GM21381 (cell line): ENCODE results near the gene IRAK2.
"Not testable (repeated sequence)": the region's sequence is repeated elsewhere in the genome, so short reads cannot be mapped to it uniquely, and the experiment has no call there.

Source experiments
- ATAC-seq: cut with Tn5 transposase; IDR thresholded peaks from one replicate; pipeline ENCODE4 v1.9.1; 2021; ENCODE audit warnings: mild to moderate bottlenecking, moderate library complexity; ENCODE audit not compliant: unreplicated experiment

Gene IRAK2

GRCh38 chr3:10160346-10160745 lies 4.4 kb upstream of the IRAK2 start:
- no peak for ATAC-seq

- no peak for ATAC-seq
These were observed 3.8 kb upstream of the IRAK2 start for GRCh38 chr3:10160925-10161324.

- ATAC-seq = no peak
These were observed 2.5 kb upstream of the IRAK2 start for GRCh38 chr3:10162185-10162584.

GRCh38 chr3:10164201-10164545 lies 546 bp upstream of the IRAK2 start:
- ATAC-seq = not testable (repeated sequence)

- ATAC-seq = no peak
These were observed 1.5 kb downstream of the IRAK2 start for GRCh38 chr3:10166213-10166604.

- ATAC-seq = no peak
These were observed 4.3 kb downstream of the IRAK2 start for GRCh38 chr3:10169000-10169496.

GRCh38 chr3:10170915-10171478 lies 6.3 kb downstream of the IRAK2 start:
- no peak for ATAC-seq

GRCh38 chr3:10173095-10173925 lies 8.6 kb downstream of the IRAK2 start:
- no peak for ATAC-seq

- no peak for ATAC-seq
These were observed 9.3 kb downstream of the IRAK2 start for GRCh38 chr3:10173926-10174435.

- ATAC-seq = not testable (repeated sequence)
These were observed 10.6 kb downstream of the IRAK2 start for GRCh38 chr3:10175334-10175733.

- not testable (repeated sequence) for ATAC-seq
These were observed 11.4 kb downstream of the IRAK2 start for GRCh38 chr3:10176150-10176549.

GRCh38 chr3:10177737-10178136 lies 13.0 kb downstream of the IRAK2 start:
- no peak for ATAC-seq

GRCh38 chr3:10178892-10179291 lies 14.2 kb downstream of the IRAK2 start:
- no peak for ATAC-seq

- no peak for ATAC-seq
These were observed 15.6 kb downstream of the IRAK2 start for GRCh38 chr3:10180289-10180688.

GRCh38 chr3:10180738-10181295 lies 16.1 kb downstream of the IRAK2 start:
- ATAC-seq = no peak

- no peak for ATAC-seq
These were observed 18.2 kb downstream of the IRAK2 start for GRCh38 chr3:10182950-10183349.

GRCh38 chr3:10184250-10184649 lies 19.5 kb downstream of the IRAK2 start:
- ATAC-seq = no peak

GRCh38 chr3:10185804-10186762 lies 21.4 kb downstream of the IRAK2 start:
- ATAC-seq = no peak

GRCh38 chr3:10187290-10187876 lies 22.7 kb downstream of the IRAK2 start:
- ATAC-seq = no peak

GRCh38 chr3:10187944-10188343 lies 23.2 kb downstream of the IRAK2 start:
- ATAC-seq = no peak
